Esophagus squamous epithelium (tissue), 5 donors: ENCODE results near the gene TFAP2C. TPM values are rescaled to one million over a fixed set of nuclear protein-coding genes. Genes with fewer than 3 reads are reported as not detected.

Experiments
- DNase-seq: peaks from one replicate; lab custom pipeline; 2025; lab: John Stamatoyannopoulos, UW
- H3K27ac ChIP-seq, 4 donors: fragments of 200-600 bp; sonication (generic); one replicate each; pipeline ENCODE4 v1.5.1; 2016 to 2019; ENCODE audit warnings: mild to moderate bottlenecking in 1 of 4
- H3K27me3 ChIP-seq, 4 donors: fragments of 200-600 bp; sonication (generic); 1 replicate in 3 of 4; 2 replicates in 1 of 4; pipeline versions ENCODE4 v1.5.1 to v1.6.0; 2017 to 2021; ENCODE audit warnings: antibody characterized with exemption in 1 of 4
- H3K36me3 ChIP-seq, 3 donors: fragments of 200-600 bp; sonication (generic); one replicate each; pipeline ENCODE4 v1.5.1; 2016 to 2019
- H3K4me1 ChIP-seq, 3 donors: fragments of 200-600 bp; sonication (generic); one replicate each; pipeline ENCODE4 v1.5.1; 2017 to 2019
- H3K4me3 ChIP-seq, 4 donors: fragments of 200-600 bp; sonication (generic); 1 replicate in 3 of 4; 2 replicates in 1 of 4; pipeline ENCODE4 v1.5.1; 2016 to 2019; ENCODE audit warnings: mild to moderate bottlenecking in 2 of 4, moderate library complexity in 1 of 4
- H3K9me3 ChIP-seq, 3 donors: fragments of 200-600 bp; sonication (generic); one replicate each; pipeline ENCODE4 v1.5.1; 2016 to 2019
- POLR2A ChIP-seq, 4 donors: fragments of 450-650 bp; IDR thresholded peaks; one replicate each; pipeline ENCODE4 v1.6.1; 2017; ENCODE audit warnings: antibody characterized with exemption in 4 of 4, mild to moderate bottlenecking in 4 of 4, moderate library complexity in 3 of 4
- WGBS, 2 donors: methylation state at CpG; one replicate each; pipeline ENCODE4 v1.1.5; 2018; 5-methylcytosine and 5-hydroxymethylcytosine counted together
- intact Hi-C: fragments of 100-400 bp; cut with DNase I; formaldehyde crosslinking; loops from one replicate; pipeline ENCODE4 v1.15.0; 2022
- total RNA-seq, 4 donors: library from RNA; depleted of rRNA; stranded (reverse); fragments of >200 nt; gene quantifications; one replicate each; pipeline ENCODE4 v1.1.0, GENCODE V29; 2016
- TF ChIP-seq, protein P1 (sequence below), 6 experiments: fragments of 450-650 bp in 4 of 6; fragments of 200-600 bp in 2 of 6; sonication (generic) in 2 of 6; IDR thresholded peaks; one replicate each; pipeline ENCODE4 v1.5.1; 2016 to 2019; ENCODE audit warnings: antibody characterized with exemption in 6 of 6, mild to moderate bottlenecking in 4 of 6, moderate library complexity in 4 of 6
- donor health status: DM: yes; HTN: yes; CAD: no.

Gene TFAP2C
- total RNA-seq, 4 donors from 2014 or later: 25.9 to 34.8 (median 31.8) TPM

DNA sequence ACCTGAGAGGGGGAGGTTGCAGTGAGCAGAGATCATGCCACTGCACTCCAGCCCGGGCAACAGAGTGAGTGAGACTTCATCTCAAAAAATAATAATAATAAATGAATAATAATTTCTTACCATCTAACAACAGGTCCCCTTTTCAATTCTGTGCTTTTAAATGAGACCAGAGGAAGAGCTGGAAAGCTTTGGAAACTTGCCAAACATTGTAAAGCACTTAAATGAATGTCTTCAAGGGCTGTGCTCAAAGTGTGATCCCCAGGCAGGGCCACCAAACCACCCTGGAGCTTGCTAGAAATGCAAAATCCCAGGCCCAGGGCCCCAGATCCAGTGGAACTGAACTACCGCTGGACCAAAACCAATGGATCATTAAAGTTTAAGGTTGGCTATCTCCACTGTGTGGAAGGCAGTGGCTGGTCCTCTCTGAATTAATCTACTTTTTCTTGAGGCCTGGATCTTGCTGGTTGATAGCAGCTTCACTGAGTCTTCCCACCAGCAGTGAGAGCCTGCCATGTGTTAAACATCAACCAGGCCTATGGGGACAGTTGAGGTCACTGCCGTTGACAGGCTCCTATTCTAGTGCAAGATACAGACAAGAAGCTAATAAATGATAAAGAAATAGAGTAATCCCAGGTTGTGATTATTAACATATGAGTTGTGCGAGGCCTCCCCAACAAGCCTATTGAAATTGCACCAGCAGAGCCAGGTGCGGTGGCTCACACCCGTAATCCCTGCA lies 23.7 kb upstream of the TFAP2C start:
- H3K4me3 ChIP-seq: no peak overlapping the region
- H3K4me1 ChIP-seq: peaks cover 0 to 7% (median 0%) of the 10 kb centered on the region in 3 donors
- H3K36me3 ChIP-seq: no peaks in the 10 kb centered on the region
- H3K27me3 ChIP-seq: no peaks in the 10 kb centered on the region
- TF ChIP-seq, protein P1, sequence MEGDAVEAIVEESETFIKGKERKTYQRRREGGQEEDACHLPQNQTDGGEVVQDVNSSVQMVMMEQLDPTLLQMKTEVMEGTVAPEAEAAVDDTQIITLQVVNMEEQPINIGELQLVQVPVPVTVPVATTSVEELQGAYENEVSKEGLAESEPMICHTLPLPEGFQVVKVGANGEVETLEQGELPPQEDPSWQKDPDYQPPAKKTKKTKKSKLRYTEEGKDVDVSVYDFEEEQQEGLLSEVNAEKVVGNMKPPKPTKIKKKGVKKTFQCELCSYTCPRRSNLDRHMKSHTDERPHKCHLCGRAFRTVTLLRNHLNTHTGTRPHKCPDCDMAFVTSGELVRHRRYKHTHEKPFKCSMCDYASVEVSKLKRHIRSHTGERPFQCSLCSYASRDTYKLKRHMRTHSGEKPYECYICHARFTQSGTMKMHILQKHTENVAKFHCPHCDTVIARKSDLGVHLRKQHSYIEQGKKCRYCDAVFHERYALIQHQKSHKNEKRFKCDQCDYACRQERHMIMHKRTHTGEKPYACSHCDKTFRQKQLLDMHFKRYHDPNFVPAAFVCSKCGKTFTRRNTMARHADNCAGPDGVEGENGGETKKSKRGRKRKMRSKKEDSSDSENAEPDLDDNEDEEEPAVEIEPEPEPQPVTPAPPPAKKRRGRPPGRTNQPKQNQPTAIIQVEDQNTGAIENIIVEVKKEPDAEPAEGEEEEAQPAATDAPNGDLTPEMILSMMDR (IDR thresholded peaks at IDR 0.05): no peak
- TF ChIP-seq POLR2A (IDR thresholded peaks at IDR 0.05): no peak
- intact Hi-C loops: no loop called here
- no peak overlapping the region for H3K27ac ChIP-seq
- 80 to 90% methylated on average over 6 of the region's 6 CpGs for WGBS, 2 donors
- no peak for DNase-seq
- H3K9me3 ChIP-seq: no peaks in the 10 kb centered on the region

DNA sequence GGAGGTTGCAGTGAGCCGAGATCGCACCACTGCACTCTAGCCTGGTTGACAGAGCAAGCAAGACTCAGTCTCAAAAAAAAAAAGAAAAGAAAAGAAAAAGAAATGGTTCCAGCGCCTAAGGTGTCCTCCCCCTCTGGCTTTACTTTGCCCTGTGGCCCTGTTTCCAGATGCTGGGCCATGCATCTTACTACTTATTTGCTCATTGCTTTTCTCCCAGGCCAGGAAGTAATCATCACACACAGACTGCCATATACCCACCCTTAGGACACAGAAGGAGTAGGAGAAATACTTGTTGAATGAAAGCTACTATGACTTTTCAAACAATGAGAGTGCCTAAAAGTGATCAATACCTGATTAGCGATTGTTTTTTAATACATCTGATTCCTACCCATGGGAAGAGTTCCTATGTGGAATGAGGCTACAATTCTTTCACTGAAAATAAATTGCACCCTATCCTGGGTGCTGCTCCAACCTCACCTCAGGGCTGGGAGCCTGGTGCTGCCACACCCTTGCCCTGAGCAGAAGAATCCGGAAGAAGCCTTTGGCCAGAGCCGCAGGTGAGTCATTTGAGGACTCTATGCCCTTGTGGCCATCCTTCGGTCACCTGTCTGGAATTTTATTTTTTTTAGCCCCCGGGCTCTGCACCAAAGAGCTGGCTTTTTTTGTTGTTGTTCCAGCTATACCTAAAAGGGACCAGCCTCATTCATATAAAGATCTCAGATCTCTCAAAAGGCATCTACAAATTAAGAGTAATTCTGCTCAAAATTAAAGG lies 22.7 kb upstream of the TFAP2C start:
- H3K4me3 ChIP-seq: no peak overlapping the region
- no peaks in the 10 kb centered on the region for H3K36me3 ChIP-seq
- intact Hi-C loops: no loop called here
- H3K27me3 ChIP-seq: no peaks in the 10 kb centered on the region
- H3K27ac ChIP-seq: no peak overlapping the region
- WGBS, 2 donors: 63 to 71% methylated on average over 8 of the region's 8 CpGs
- no peaks in the 10 kb centered on the region for H3K9me3 ChIP-seq
- DNase-seq: no peak
- peaks cover 0 to 7% (median 0%) of the 10 kb centered on the region in 3 donors for H3K4me1 ChIP-seq
- TF ChIP-seq POLR2A (IDR thresholded peaks at IDR 0.05): no peak
- TF ChIP-seq, protein P1 (IDR thresholded peaks at IDR 0.05): no peak

DNA sequence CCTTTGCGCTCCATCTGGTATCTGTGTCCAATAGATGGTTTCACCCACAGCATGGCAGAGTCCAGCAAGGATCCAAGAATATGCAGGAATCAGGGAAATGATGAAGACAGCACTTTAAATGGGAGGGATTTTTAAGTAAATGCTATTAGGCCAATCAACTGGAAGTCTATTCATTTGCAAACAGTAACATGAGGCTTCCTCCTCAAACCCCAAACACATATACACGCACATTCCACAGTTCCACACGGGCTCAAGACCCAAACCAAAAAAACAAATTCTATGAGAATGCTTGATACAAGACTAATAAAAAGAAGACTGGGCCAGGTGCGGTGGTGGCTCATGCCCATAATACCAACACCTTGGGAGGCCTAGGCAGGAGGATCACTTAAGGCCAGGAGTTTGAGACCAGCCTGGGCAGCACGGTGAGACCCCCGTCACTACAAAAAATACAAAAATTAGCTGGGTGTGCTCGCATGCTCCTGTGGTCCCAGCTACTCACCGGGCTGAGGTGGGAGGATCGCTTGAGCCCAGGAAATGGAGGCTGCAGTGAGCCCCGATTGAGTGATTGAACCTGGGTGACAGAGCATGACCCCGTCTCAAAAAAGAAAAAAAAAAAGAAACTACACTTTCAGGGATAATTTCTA lies 21.9 kb upstream of the TFAP2C start:
- no peaks in the 10 kb centered on the region for H3K9me3 ChIP-seq
- H3K4me3 ChIP-seq: no peak overlapping the region
- no peak overlapping the region for H3K27ac ChIP-seq
- DNase-seq: no peak
- WGBS, 2 donors: 89 to 91% methylated on average over 10 to 11 of the region's 11 CpGs
- no peaks in the 10 kb centered on the region for H3K36me3 ChIP-seq
- intact Hi-C loops: no loop called here
- peaks cover 0 to 7% (median 0%) of the 10 kb centered on the region in 3 donors for H3K4me1 ChIP-seq
- no peaks in the 10 kb centered on the region for H3K27me3 ChIP-seq
- TF ChIP-seq POLR2A (IDR thresholded peaks at IDR 0.05): no peak
- TF ChIP-seq, protein P1 (IDR thresholded peaks at IDR 0.05): no peak

DNA sequence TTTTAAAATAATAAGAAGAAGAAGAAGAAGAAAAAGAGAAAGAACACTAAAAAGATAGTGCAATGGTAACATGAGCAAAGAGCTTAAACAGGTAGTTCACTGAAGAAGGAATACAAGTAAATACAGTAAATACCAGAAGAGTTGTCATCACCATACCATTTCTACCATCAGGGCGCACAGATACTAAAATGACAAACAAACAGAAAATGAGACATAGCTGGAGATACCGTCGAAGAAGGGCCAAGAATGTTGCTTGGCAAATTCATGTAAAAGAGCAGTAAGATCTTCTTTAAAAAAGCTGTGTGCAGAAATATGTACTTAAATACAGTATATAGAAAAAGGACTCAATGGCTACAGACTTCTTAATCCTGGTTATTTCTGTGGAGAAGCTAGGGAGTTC lies 20.7 kb upstream of the TFAP2C start:
- no peaks in the 10 kb centered on the region for H3K9me3 ChIP-seq
- H3K4me1 ChIP-seq: peaks cover 0 to 9% (median 0%) of the 10 kb centered on the region in 3 donors
- DNase-seq: no peak
- intact Hi-C loops: no loop called here
- no peak for TF ChIP-seq POLR2A (IDR thresholded peaks at IDR 0.05)
- TF ChIP-seq, protein P1 (IDR thresholded peaks at IDR 0.05): no peak
- H3K36me3 ChIP-seq: no peaks in the 10 kb centered on the region
- 88 to 94% methylated on average over 3 of the region's 3 CpGs for WGBS, 2 donors
- no peaks in the 10 kb centered on the region for H3K27me3 ChIP-seq
- no peak overlapping the region for H3K27ac ChIP-seq
- H3K4me3 ChIP-seq: no peak overlapping the region
